ENCODE data around the gene PGP.

PGP gene

GRCh38 chr16:2188395-2188794, 26.2 kb downstream of the PGP start:
- no peak overlapping the region for H4K8ac ChIP-seq (ENCODE audit: low read depth, low read length)
- H3K4me2 ChIP-seq (ENCODE audit: low read length): no peak overlapping the region
- no peaks in the 10 kb centered on the region for H3K27me3 ChIP-seq (ENCODE audit: insufficient read depth, low read length)
- no peak overlapping the region for H3K4ac ChIP-seq (ENCODE audit: low read depth, low read length)
- H3K79me1 ChIP-seq (ENCODE audit: low read length): no peaks in the 10 kb centered on the region
- no peaks in the 10 kb centered on the region for H3K36me3 ChIP-seq (ENCODE audit: control insufficient read depth in 1 of 2, insufficient read depth in 2 of 2, low read length in 2 of 2)
- DNase-seq: no peak
- no peak overlapping the region for H3K9ac ChIP-seq (ENCODE audit: low read length)
- H3K9me3 ChIP-seq (ENCODE audit: insufficient read depth, low read depth, low read length): peaks cover 2% of the 10 kb centered on the region
- no CpG with 5 or more reads among the region's 8 CpGs for WGBS (ENCODE audit: extremely low coverage, insufficient coverage, insufficient read length)
- H2AFZ ChIP-seq (ENCODE audit: insufficient read depth, low read length, poor library complexity): no peak overlapping the region
- no peak overlapping the region for H3K27ac ChIP-seq (ENCODE audit: low read depth, low read length)
- no peak overlapping the region for H3K14ac ChIP-seq (ENCODE audit: low read length)
- H4K91ac ChIP-seq (ENCODE audit: low read depth, low read length): no peak overlapping the region
- no peak overlapping the region for H2BK12ac ChIP-seq (ENCODE audit: low read length)
- H3K4me3 ChIP-seq (ENCODE audit: low read depth, low read length): no peak overlapping the region
- no peak overlapping the region for H3K18ac ChIP-seq (ENCODE audit: low read length)
- no peaks in the 10 kb centered on the region for H3K4me1 ChIP-seq (ENCODE audit: control insufficient read depth in 1 of 2, insufficient read depth in 2 of 2, low read length in 2 of 2)
- H2BK5ac ChIP-seq (ENCODE audit: low read depth, low read length, poor library complexity): no peak overlapping the region
- H2AK5ac ChIP-seq (ENCODE audit: low read length): no peak overlapping the region
- H2BK120ac ChIP-seq (ENCODE audit: insufficient read depth, low read length, poor library complexity): no peak overlapping the region
- no peak overlapping the region for H3K23ac ChIP-seq (ENCODE audit: low read length)
- no peaks in the 10 kb centered on the region for H3K79me2 ChIP-seq (ENCODE audit: control insufficient read depth, insufficient read depth, low read length, poor library complexity)
- no peak overlapping the region for H4K12ac ChIP-seq (ENCODE audit: low read depth, low read length)

GRCh38 chr16:2187212-2187611, 27.4 kb downstream of the PGP start:
- H2BK12ac ChIP-seq (ENCODE audit: low read length): no peak overlapping the region
- H3K9ac ChIP-seq (ENCODE audit: low read length): no peak overlapping the region
- H3K23ac ChIP-seq (ENCODE audit: low read length): no peak overlapping the region
- H3K27me3 ChIP-seq (ENCODE audit: insufficient read depth, low read length): no peaks in the 10 kb centered on the region
- no peak overlapping the region for H2AK5ac ChIP-seq (ENCODE audit: low read length)
- no peaks in the 10 kb centered on the region for H3K79me1 ChIP-seq (ENCODE audit: low read length)
- H4K12ac ChIP-seq (ENCODE audit: low read depth, low read length): no peak overlapping the region
- WGBS (ENCODE audit: extremely low coverage, insufficient coverage, insufficient read length): no CpG with 5 or more reads among the region's 17 CpGs
- DNase-seq: no peak
- H3K4ac ChIP-seq (ENCODE audit: low read depth, low read length): no peak overlapping the region
- no peak overlapping the region for H2AFZ ChIP-seq (ENCODE audit: insufficient read depth, low read length, poor library complexity)
- H3K4me3 ChIP-seq (ENCODE audit: low read depth, low read length): no peak overlapping the region
- H2BK120ac ChIP-seq (ENCODE audit: insufficient read depth, low read length, poor library complexity): no peak overlapping the region
- H3K18ac ChIP-seq (ENCODE audit: low read length): no peak overlapping the region
- H3K4me1 ChIP-seq (ENCODE audit: control insufficient read depth in 1 of 2, insufficient read depth in 2 of 2, low read length in 2 of 2): no peaks in the 10 kb centered on the region
- H3K79me2 ChIP-seq (ENCODE audit: control insufficient read depth, insufficient read depth, low read length, poor library complexity): no peaks in the 10 kb centered on the region
- H3K27ac ChIP-seq (ENCODE audit: low read depth, low read length): no peak overlapping the region
- no peak overlapping the region for H4K91ac ChIP-seq (ENCODE audit: low read depth, low read length)
- peaks cover 2% of the 10 kb centered on the region for H3K9me3 ChIP-seq (ENCODE audit: insufficient read depth, low read depth, low read length)
- H3K4me2 ChIP-seq (ENCODE audit: low read length): no peak overlapping the region
- no peak overlapping the region for H2BK5ac ChIP-seq (ENCODE audit: low read depth, low read length, poor library complexity)
- H3K14ac ChIP-seq (ENCODE audit: low read length): no peak overlapping the region
- no peak overlapping the region for H4K8ac ChIP-seq (ENCODE audit: low read depth, low read length)
- H3K36me3 ChIP-seq (ENCODE audit: control insufficient read depth in 1 of 2, insufficient read depth in 2 of 2, low read length in 2 of 2): no peaks in the 10 kb centered on the region

- H3K79me2 ChIP-seq (ENCODE audit: control insufficient read depth, insufficient read depth, low read length, poor library complexity): no peaks in the 10 kb centered on the region
- no peak overlapping the region for H3K23ac ChIP-seq (ENCODE audit: low read length)
- H3K9me3 ChIP-seq (ENCODE audit: insufficient read depth, low read depth, low read length): no peaks in the 10 kb centered on the region
- WGBS (ENCODE audit: extremely low coverage, insufficient coverage, insufficient read length): no CpG with 5 or more reads among the region's 20 CpGs
- H3K14ac ChIP-seq (ENCODE audit: low read length): no peak overlapping the region
- H4K12ac ChIP-seq (ENCODE audit: low read depth, low read length): no peak overlapping the region
- no peak overlapping the region for H2AK5ac ChIP-seq (ENCODE audit: low read length)
- H2AFZ ChIP-seq (ENCODE audit: insufficient read depth, low read length, poor library complexity): no peak overlapping the region
- no peak overlapping the region for H3K4me3 ChIP-seq (ENCODE audit: low read depth, low read length)
- no peak overlapping the region for H4K91ac ChIP-seq (ENCODE audit: low read depth, low read length)
- H4K8ac ChIP-seq (ENCODE audit: low read depth, low read length): no peak overlapping the region
- no peak for DNase-seq
- H3K27ac ChIP-seq (ENCODE audit: low read depth, low read length): no peak overlapping the region
- H3K4me2 ChIP-seq (ENCODE audit: low read length): no peak overlapping the region
- H3K79me1 ChIP-seq (ENCODE audit: low read length): no peaks in the 10 kb centered on the region
- H2BK120ac ChIP-seq (ENCODE audit: insufficient read depth, low read length, poor library complexity): no peak overlapping the region
- H3K4ac ChIP-seq (ENCODE audit: low read depth, low read length): no peak overlapping the region
- no peak overlapping the region for H2BK12ac ChIP-seq (ENCODE audit: low read length)
- H3K9ac ChIP-seq (ENCODE audit: low read length): no peak overlapping the region
- no peaks in the 10 kb centered on the region for H3K4me1 ChIP-seq (ENCODE audit: control insufficient read depth in 1 of 2, insufficient read depth in 2 of 2, low read length in 2 of 2)
- H2BK5ac ChIP-seq (ENCODE audit: low read depth, low read length, poor library complexity): no peak overlapping the region
- no peak overlapping the region for H3K18ac ChIP-seq (ENCODE audit: low read length)
- no peaks in the 10 kb centered on the region for H3K36me3 ChIP-seq (ENCODE audit: control insufficient read depth in 1 of 2, insufficient read depth in 2 of 2, low read length in 2 of 2)
- no peaks in the 10 kb centered on the region for H3K27me3 ChIP-seq (ENCODE audit: insufficient read depth, low read length)
Observed at GRCh38 chr16:2186505-2186904, 28.1 kb downstream of the PGP start.

- no peaks in the 10 kb centered on the region for H3K36me3 ChIP-seq (ENCODE audit: control insufficient read depth in 1 of 2, insufficient read depth in 2 of 2, low read length in 2 of 2)
- DNase-seq: no peak
- H4K12ac ChIP-seq (ENCODE audit: low read depth, low read length): no peak overlapping the region
- H3K4me3 ChIP-seq (ENCODE audit: low read depth, low read length): no peak overlapping the region
- no peak overlapping the region for H3K4ac ChIP-seq (ENCODE audit: low read depth, low read length)
- H3K9me3 ChIP-seq (ENCODE audit: insufficient read depth, low read depth, low read length): no peaks in the 10 kb centered on the region
- H4K8ac ChIP-seq (ENCODE audit: low read depth, low read length): no peak overlapping the region
- no peak overlapping the region for H3K4me2 ChIP-seq (ENCODE audit: low read length)
- no peak overlapping the region for H2BK5ac ChIP-seq (ENCODE audit: low read depth, low read length, poor library complexity)
- H2AFZ ChIP-seq (ENCODE audit: insufficient read depth, low read length, poor library complexity): no peak overlapping the region
- no peak overlapping the region for H2BK12ac ChIP-seq (ENCODE audit: low read length)
- no peaks in the 10 kb centered on the region for H3K79me1 ChIP-seq (ENCODE audit: low read length)
- H4K91ac ChIP-seq (ENCODE audit: low read depth, low read length): no peak overlapping the region
- H3K27me3 ChIP-seq (ENCODE audit: insufficient read depth, low read length): no peaks in the 10 kb centered on the region
- no peak overlapping the region for H3K14ac ChIP-seq (ENCODE audit: low read length)
- H3K18ac ChIP-seq (ENCODE audit: low read length): no peak overlapping the region
- H2AK5ac ChIP-seq (ENCODE audit: low read length): no peak overlapping the region
- H2BK120ac ChIP-seq (ENCODE audit: insufficient read depth, low read length, poor library complexity): no peak overlapping the region
- no peak overlapping the region for H3K23ac ChIP-seq (ENCODE audit: low read length)
- no CpG with 5 or more reads among the region's 13 CpGs for WGBS (ENCODE audit: extremely low coverage, insufficient coverage, insufficient read length)
- H3K9ac ChIP-seq (ENCODE audit: low read length): no peak overlapping the region
- no peak overlapping the region for H3K27ac ChIP-seq (ENCODE audit: low read depth, low read length)
- H3K79me2 ChIP-seq (ENCODE audit: control insufficient read depth, insufficient read depth, low read length, poor library complexity): no peaks in the 10 kb centered on the region
- H3K4me1 ChIP-seq (ENCODE audit: control insufficient read depth in 1 of 2, insufficient read depth in 2 of 2, low read length in 2 of 2): no peaks in the 10 kb centered on the region
Observed at GRCh38 chr16:2186064-2186463, 28.6 kb downstream of the PGP start.

Measured in trophoblast cell (in vitro differentiated cells and primary cell).